NOMO-1 (cell line): ENCODE results near the gene GCDH.
"Not testable (repeated sequence)": the region's sequence is repeated elsewhere in the genome, so short reads cannot be mapped to it uniquely, and the experiment has no call there.

ENCODE experiments used
- DNase-seq, 2 experiments: peaks; one replicate each; lab custom pipeline; 2025; ENCODE audit not compliant: unreplicated experiment in 2 of 2; lab: John Stamatoyannopoulos, UW

Gene GCDH

GRCh38 chr19:12872255-12872654 is 18.7 kb upstream of the GCDH start:
- no peak for DNase-seq

- DNase-seq, result no peak
These were observed 17.7 kb upstream of the GCDH start for GRCh38 chr19:12872941-12873890.

- no peak for DNase-seq
These were observed 16.8 kb upstream of the GCDH start for GRCh38 chr19:12873891-12874745.

GRCh38 chr19:12875086-12875485 is 15.9 kb upstream of the GCDH start:
- no peak for DNase-seq

- DNase-seq, result no peak
These were observed 10.3 kb upstream of the GCDH start for GRCh38 chr19:12880551-12881171.

GRCh38 chr19:12881172-12881808 is 9.7 kb upstream of the GCDH start, which contains the start of gene DNASE2:
TSS of gene DNASE2 (minus strand) at chr19:12881449. CDS start at chr19:12881375, 74 bp downstream.
- DNase-seq, result peak; percentile 94 to 96

GRCh38 chr19:12882589-12882988 is 8.4 kb upstream of the GCDH start:
- no peak for DNase-seq

- no peak for DNase-seq
These were observed 6.8 kb upstream of the GCDH start for GRCh38 chr19:12884202-12884601.

GRCh38 chr19:12884627-12884925 is 6.4 kb upstream of the GCDH start:
- no peak for DNase-seq

- DNase-seq, result peak; percentile 51 to 61
These were observed 5.8 kb upstream of the GCDH start for GRCh38 chr19:12884926-12885748.

GRCh38 chr19:12885749-12886650 is 5.0 kb upstream of the GCDH start:
- DNase-seq, result no peak

GRCh38 chr19:12886651-12886968 is 4.3 kb upstream of the GCDH start:
- no peak for DNase-seq

- no peak for DNase-seq
These were observed 3.8 kb upstream of the GCDH start, which contains the start of gene KLF1 for GRCh38 chr19:12886969-12887747. TSS of gene KLF1 (minus strand) at chr19:12887201. CDS start at chr19:12887140, 61 bp downstream.

- DNase-seq, result no peak
These were observed 2.9 kb upstream of the GCDH start for GRCh38 chr19:12888006-12888603.

- not testable (repeated sequence) for DNase-seq
These were observed 617 bp upstream of the GCDH start for GRCh38 chr19:12890299-12890786.

GRCh38 chr19:12891553-12892021 is 627 bp downstream of the GCDH start:
- no peak for DNase-seq

- no peak for DNase-seq
These were observed 2.6 kb downstream of the GCDH start for GRCh38 chr19:12893582-12893981.
